ENCODE measurements around the gene PIEZO2. TPM values are rescaled to one million over a fixed set of nuclear protein-coding genes. Genes with fewer than 3 reads are reported as not detected.

PIEZO2 gene
- total and polyA plus RNA-seq, 4 donors: 2.6 to 233 (median 18.8) TPM

DNA sequence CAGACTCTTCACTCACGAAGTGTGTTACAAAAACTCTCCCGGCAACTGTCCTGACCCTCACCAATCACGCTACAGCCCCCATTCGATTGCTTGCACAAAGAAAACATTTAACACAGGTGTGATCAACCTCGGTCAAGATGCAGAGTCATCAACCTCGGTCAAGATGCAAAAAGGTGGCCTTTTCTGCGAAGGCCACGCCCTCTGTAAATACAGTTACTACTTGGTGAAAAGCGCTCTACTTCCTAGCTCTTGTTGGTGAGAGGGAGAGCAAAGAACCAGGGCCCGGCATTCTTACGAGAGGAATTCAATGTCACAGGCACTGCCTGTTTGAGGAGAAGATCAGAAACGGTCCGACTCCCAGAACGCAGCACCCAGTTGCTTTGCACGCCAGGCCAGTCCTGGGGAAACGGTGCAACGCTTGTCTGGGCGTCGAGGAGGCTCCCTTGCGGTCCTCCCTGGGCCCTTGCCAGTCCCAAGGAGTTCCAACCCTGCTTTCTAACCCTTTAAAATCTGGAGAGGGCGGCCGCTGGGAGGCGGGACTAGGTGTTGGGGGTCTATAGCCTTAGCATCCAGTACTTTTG lies 1.9 kb downstream of the PIEZO2 start:
- Histone ChIP-seq H3K36me3 (ENCODE audit: control insufficient read depth in 4 of 4, insufficient read depth in 4 of 4, low read length in 4 of 4) (peaks cover 0 to 24% (median 3%) of the 10 kb centered on the region in 4 donors), H3K4me1 (ENCODE audit: control insufficient read depth in 5 of 5, insufficient read depth in 5 of 5, low read length in 5 of 5) (peaks cover 0 to 39% (median 7%) of the 10 kb centered on the region in 5 donors), H3K4me3 (no peak overlapping the region), H3K27ac (ENCODE audit: low read depth in 1 of 2, low read length in 1 of 2) (no peak overlapping the region), H3K27me3 (ENCODE audit: control insufficient read depth in 3 of 3, insufficient read depth in 3 of 3, low read length in 2 of 3) (peaks cover 2 to 20% (median 11%) of the 10 kb centered on the region in 3 donors), H3K9ac (ENCODE audit: insufficient read depth in 1 of 2, low read length in 2 of 2) (peak overlapping the region; percentile 39 to 78), H3K9me3 (ENCODE audit: control insufficient read depth in 4 of 4, insufficient read depth in 3 of 4, low read length in 3 of 4) (peaks cover 0 to 2% (median 0%) of the 10 kb centered on the region in 4 donors)
- no peak for ATAC-seq (ENCODE audit: insufficient read depth, low FRiP score)
- WGBS, 2 donors: 18 to 26% methylated on average over 23 of the region's 23 CpGs
- peak; percentile 47 to 65 (median 60) for DNase-seq
- TF ChIP-seq, protein P1, sequence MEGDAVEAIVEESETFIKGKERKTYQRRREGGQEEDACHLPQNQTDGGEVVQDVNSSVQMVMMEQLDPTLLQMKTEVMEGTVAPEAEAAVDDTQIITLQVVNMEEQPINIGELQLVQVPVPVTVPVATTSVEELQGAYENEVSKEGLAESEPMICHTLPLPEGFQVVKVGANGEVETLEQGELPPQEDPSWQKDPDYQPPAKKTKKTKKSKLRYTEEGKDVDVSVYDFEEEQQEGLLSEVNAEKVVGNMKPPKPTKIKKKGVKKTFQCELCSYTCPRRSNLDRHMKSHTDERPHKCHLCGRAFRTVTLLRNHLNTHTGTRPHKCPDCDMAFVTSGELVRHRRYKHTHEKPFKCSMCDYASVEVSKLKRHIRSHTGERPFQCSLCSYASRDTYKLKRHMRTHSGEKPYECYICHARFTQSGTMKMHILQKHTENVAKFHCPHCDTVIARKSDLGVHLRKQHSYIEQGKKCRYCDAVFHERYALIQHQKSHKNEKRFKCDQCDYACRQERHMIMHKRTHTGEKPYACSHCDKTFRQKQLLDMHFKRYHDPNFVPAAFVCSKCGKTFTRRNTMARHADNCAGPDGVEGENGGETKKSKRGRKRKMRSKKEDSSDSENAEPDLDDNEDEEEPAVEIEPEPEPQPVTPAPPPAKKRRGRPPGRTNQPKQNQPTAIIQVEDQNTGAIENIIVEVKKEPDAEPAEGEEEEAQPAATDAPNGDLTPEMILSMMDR (IDR thresholded peaks at IDR 0.05; ENCODE audit: control extremely low read depth, extremely low read depth): no peak

- Histone ChIP-seq H3K9ac (ENCODE audit: insufficient read depth in 1 of 2, low read length in 2 of 2) (peak overlapping the region; percentile 39 to 78), H3K9me3 (ENCODE audit: control insufficient read depth in 4 of 4, insufficient read depth in 3 of 4, low read length in 3 of 4) (peaks cover 0 to 2% (median 0%) of the 10 kb centered on the region in 4 donors), H3K4me1 (ENCODE audit: control insufficient read depth in 5 of 5, insufficient read depth in 5 of 5, low read length in 5 of 5) (peaks cover 0 to 39% (median 7%) of the 10 kb centered on the region in 5 donors), H3K4me3 (no peak overlapping the region), H3K27ac (ENCODE audit: low read depth in 1 of 2, low read length in 1 of 2) (no peak overlapping the region), H3K27me3 (ENCODE audit: control insufficient read depth in 3 of 3, insufficient read depth in 3 of 3, low read length in 2 of 3) (peaks cover 2 to 20% (median 11%) of the 10 kb centered on the region in 3 donors), H3K36me3 (ENCODE audit: control insufficient read depth in 4 of 4, insufficient read depth in 4 of 4, low read length in 4 of 4) (peaks cover 0 to 24% (median 3%) of the 10 kb centered on the region in 4 donors)
- WGBS, 2 donors: 46 to 48% methylated on average over 15 of the region's 15 CpGs
- TF ChIP-seq, protein P1 (IDR thresholded peaks at IDR 0.05; ENCODE audit: control extremely low read depth, extremely low read depth): no peak
- peak in 1 of 3 donors; percentile 38 for DNase-seq
- ATAC-seq (ENCODE audit: insufficient read depth, low FRiP score): no peak
Measured at GRCh38 chr18:11146947-11147345, 2.4 kb downstream of the PIEZO2 start.

DNA sequence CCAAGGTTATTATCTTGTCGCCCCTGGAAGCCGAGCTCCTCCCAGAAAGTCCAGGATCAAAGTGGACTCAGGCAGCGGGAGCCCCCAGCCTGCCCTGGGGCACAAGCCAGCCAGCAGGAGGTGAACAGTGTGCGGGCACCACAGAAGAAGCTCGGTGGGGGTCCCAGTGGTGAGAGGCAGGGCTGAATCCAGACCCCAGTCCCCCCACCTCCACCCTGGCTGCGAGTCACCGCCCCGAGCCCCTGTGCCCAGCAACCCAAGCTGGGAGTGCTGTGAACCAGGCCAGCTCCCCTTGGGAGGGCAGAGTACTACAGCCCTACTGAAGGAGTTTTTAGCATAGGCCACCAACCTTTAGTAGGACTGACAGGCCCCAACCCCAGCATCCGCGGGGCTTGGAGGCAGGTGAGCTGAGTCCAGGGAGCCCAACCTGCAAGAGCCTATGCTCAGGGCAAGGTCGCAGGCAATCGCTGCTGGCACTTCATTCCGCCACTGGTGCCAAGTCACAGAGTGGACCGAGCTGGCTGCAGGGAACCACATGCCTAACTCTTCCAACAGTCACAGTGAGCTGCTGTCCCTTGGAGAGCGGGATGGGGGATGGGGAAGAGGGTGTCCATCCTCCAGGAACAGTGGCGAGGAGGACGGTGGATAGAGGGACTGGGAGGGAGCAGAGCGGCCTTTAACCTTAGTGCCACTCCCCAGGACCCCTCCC lies 3.0 kb downstream of the PIEZO2 start:
- H3K27ac ChIP-seq (ENCODE audit: low read depth in 1 of 2, low read length in 1 of 2): no peak overlapping the region
- H3K36me3 ChIP-seq (ENCODE audit: control insufficient read depth in 4 of 4, insufficient read depth in 4 of 4, low read length in 4 of 4): peaks cover 0 to 27% (median 5%) of the 10 kb centered on the region in 4 donors
- ATAC-seq (ENCODE audit: insufficient read depth, low FRiP score) (no peak), DNase-seq (peak; percentile 35 to 67 (median 55))
- 64 to 77% methylated on average over 18 of the region's 18 CpGs for WGBS, 2 donors
- H3K4me3 ChIP-seq: no peak overlapping the region
- TF ChIP-seq, protein P1 (IDR thresholded peaks at IDR 0.05; ENCODE audit: control extremely low read depth, extremely low read depth): no peak
- H3K9ac ChIP-seq (ENCODE audit: insufficient read depth in 1 of 2, low read length in 2 of 2): peak overlapping the region; percentile 39 to 78
- H3K27me3 ChIP-seq (ENCODE audit: control insufficient read depth in 3 of 3, insufficient read depth in 3 of 3, low read length in 2 of 3): peaks cover 0 to 20% (median 11%) of the 10 kb centered on the region in 3 donors
- H3K4me1 ChIP-seq (ENCODE audit: control insufficient read depth in 5 of 5, insufficient read depth in 5 of 5, low read length in 5 of 5): peaks cover 0 to 39% (median 8%) of the 10 kb centered on the region in 5 donors
- peaks cover 0 to 2% (median 0%) of the 10 kb centered on the region in 4 donors for H3K9me3 ChIP-seq (ENCODE audit: control insufficient read depth in 4 of 4, insufficient read depth in 3 of 4, low read length in 3 of 4)
